HepG2 (cell line): ENCODE measurements around the gene ZNF146. TPM values are rescaled to one million over a fixed set of nuclear protein-coding genes. Genes with fewer than 3 reads are reported as not detected.
A peak's percentile ranks its signal among the peaks of the same experiment; 100 is the strongest.

Source experiments
- DMTF1 ChIP-seq: sonication (generic); formaldehyde crosslinking; IDR thresholded peaks from 2 replicates; pipeline ENCODE4 v1.4.0; 2020; ENCODE audit warnings: mild to moderate bottlenecking, missing genetic modification reagents
- EHMT2 ChIP-seq: fragments of 200-600 bp; sonication (generic); IDR thresholded peaks from 2 replicates; pipeline ENCODE4 v1.7.0; 2017; ENCODE audit warnings: antibody characterized with exemption, low read depth, low read length, borderline replicate concordance
- HMGA1 ChIP-seq: sonication (generic); formaldehyde crosslinking; conservative IDR thresholded peaks from 2 replicates; pipeline ENCODE4 v1.4.0; 2020; ENCODE audit warnings: missing genetic modification reagents
- KLF11 ChIP-seq: IDR thresholded peaks from 2 replicates; pipeline ENCODE4 v1.6.1; 2016; ENCODE audit warnings: missing compliant biosample characterization
- KLF9 ChIP-seq: IDR thresholded peaks from 2 replicates; pipeline ENCODE4 v1.6.1; 2016; ENCODE audit warnings: low read depth
- MAF1 ChIP-seq: sonication (generic); formaldehyde crosslinking; IDR thresholded peaks from 2 replicates; pipeline ENCODE4 v1.5.0; 2020; ENCODE audit warnings: missing genetic modification reagents, borderline replicate concordance
- NCOR1 ChIP-seq: fragments of 200-600 bp; sonication (generic); IDR thresholded peaks from 2 replicates; pipeline ENCODE4 v1.7.0; 2017; ENCODE audit warnings: antibody characterized with exemption, low read length, borderline replicate concordance
- PATZ1 ChIP-seq: sonication (generic); formaldehyde crosslinking; IDR thresholded peaks from 2 replicates; pipeline ENCODE4 v1.4.0; 2020; ENCODE audit warnings: missing genetic modification reagents
- PLRG1 ChIP-seq: fragments of 450-650 bp; conservative IDR thresholded peaks from 2 replicates; pipeline ENCODE4 v1.6.1; 2016
- POLR2AphosphoS5 ChIP-seq: IDR thresholded peaks from 2 replicates; pipeline ENCODE4 v1.6.1; 2012; ENCODE audit warnings: low read depth, low read length
- RFXANK ChIP-seq: IDR thresholded peaks from 2 replicates; pipeline ENCODE4 v1.6.1; 2016
- THAP7 ChIP-seq: sonication (generic); formaldehyde crosslinking; IDR thresholded peaks from 2 replicates; pipeline ENCODE4 v1.8.1; 2023; ENCODE audit warnings: mild to moderate bottlenecking, missing genetic modification reagents
- ZNF142 ChIP-seq: sonication (generic); formaldehyde crosslinking; IDR thresholded peaks from 2 replicates; pipeline ENCODE4 v1.4.0; 2020; ENCODE audit warnings: missing genetic modification reagents
- ZNF543 ChIP-seq: sonication (generic); formaldehyde crosslinking; IDR thresholded peaks from 2 replicates; pipeline ENCODE4 v1.4.0; 2020; ENCODE audit warnings: mild to moderate bottlenecking, missing genetic modification reagents
- polyA plus RNA-seq, 8 experiments: library from polyadenylated mRNA; depleted of rRNA in 3 of 8; stranded (reverse) in 7 of 8; unstranded in 1 of 8; fragments of >200 nt; fragmentation: Illumina TruSeq in 4 of 8; extraction: Trizol in 4 of 8; gene quantifications; 2 replicates each; pipeline versions ENCODE4 v1.2.1 to v1.2.3, GENCODE V29; 2011 to 2016; ENCODE audit warnings: low read depth in 4 of 8, missing spikeins in 1 of 8, mixed read lengths in 1 of 8; ENCODE audit not compliant: insufficient read depth in 1 of 8
- total RNA-seq, 5 experiments: library from RNA; depleted of rRNA; stranded (reverse); fragments of >200 nt; fragmentation: Illumina TruSeq; extraction: Trizol; gene quantifications; 2 replicates each; pipeline ENCODE4 v1.2.3, GENCODE V29; 2016; ENCODE audit warnings: low read depth in 1 of 5

Gene ZNF146
- total and polyA plus RNA-seq, 2 of the 13 experiments (the other 11 are each of a cell fraction or from before 2014, with no cell fraction given) = 28.4 to 52.7 TPM

GRCh38 chr19:36214386-36215275 lies at the start of gene ZNF146, which contains the start of gene ZNF565 (continued):
- TF ChIP-seq PATZ1 (CRISPR knock-in tag) (peak; percentile 64), MAF1 (0 out of 2 replicates have a peak, but pooled peaks have one; percentile 31), POLR2AphosphoS5 (peak; percentile 93), PLRG1 (no peak), EHMT2 (no peak), HMGA1 (no peak), RFXANK (0 out of 2 replicates have a peak, but pooled peaks have one; percentile 44), KLF11 (CRISPR knock-in tag) (no peak), DMTF1 (peak; percentile 23; the same call in 1 of the 2 replicates), ZNF543 (CRISPR knock-in tag) (no peak), THAP7 (CRISPR knock-in tag) (peak; percentile 82; the same call in 1 of the 2 replicates), ZNF142 (CRISPR knock-in tag) (no peak; the same call in 1 of the 2 replicates), KLF9 (CRISPR knock-in tag) (no peak), NCOR1 (no peak; the same call in 1 of the 2 replicates)
